Head of caudate nucleus (tissue), 42 donors: ENCODE data around the gene GHRHR.

Experiments used
- DNase-seq, 42 donors: peaks; one replicate each; pipeline versions ENCODE4 v3.0.0 to v3.0.0-alpha.2; 2020 to 2021; ENCODE audit warnings: mixed read lengths in 7 of 42
- intact Hi-C: fragments of 100-400 bp; cut with DNase I; formaldehyde crosslinking; loops from one replicate; pipeline ENCODE4 v1.15.0; 2022

Gene GHRHR

GRCh38 chr7:30963842-30964241 is at the start of gene GHRHR:
TSS of gene GHRHR (plus strand) at chr7:30963953. CDS start at chr7:30964069, 116 bp downstream.
- DNase-seq: peak in 1 of 42 donors; percentile 27
- intact Hi-C loops: no loop called here

GRCh38 chr7:30914596-30914995 is 49.2 kb upstream of the GHRHR start:
- intact Hi-C loops: no loop called here
- no peak for DNase-seq

GRCh38 chr7:30915005-30915601 is 48.6 kb upstream of the GHRHR start:
- intact Hi-C loops: no loop called here

GRCh38 chr7:30915751-30916150 is 48.0 kb upstream of the GHRHR start:
- intact Hi-C loops: no loop called here

More at GRCh38 chr7:30915005-30915601, 48.6 kb upstream of the GHRHR start:
- no peak for DNase-seq

GRCh38 chr7:30916255-30916654 is 47.5 kb upstream of the GHRHR start:
- intact Hi-C loops: no loop called here
- no peak for DNase-seq

More at GRCh38 chr7:30915751-30916150, 48.0 kb upstream of the GHRHR start:
- no peak for DNase-seq

GRCh38 chr7:30916767-30917166 is 47.0 kb upstream of the GHRHR start:
- intact Hi-C loops: no loop called here
- no peak for DNase-seq

GRCh38 chr7:30917216-30917893 is 46.4 kb upstream of the GHRHR start:
- intact Hi-C loops: no loop called here
- DNase-seq: no peak

GRCh38 chr7:30918676-30919075 is 45.1 kb upstream of the GHRHR start:
- DNase-seq: peak in 2 of 42 donors; percentile 3 to 39
- intact Hi-C loops: no loop called here

- intact Hi-C loops: no loop called here
- DNase-seq: peak in 10 of 42 donors; percentile 3 to 21 (median 12)
Observed at GRCh38 chr7:30920021-30920583, 43.7 kb upstream of the GHRHR start.

- peak in 21 of 42 donors; percentile 1 to 28 (median 7) for DNase-seq
- intact Hi-C loops: no loop called here
Observed at GRCh38 chr7:30920584-30921539, 42.9 kb upstream of the GHRHR start.

GRCh38 chr7:30921540-30922401 is 42.0 kb upstream of the GHRHR start:
- peak in 23 of 42 donors; percentile 1 to 34 (median 9) for DNase-seq
- intact Hi-C loops: no loop called here

GRCh38 chr7:30922596-30922995 is 41.2 kb upstream of the GHRHR start:
- intact Hi-C loops: no loop called here
- peak in 22 of 42 donors; percentile 0 to 29 (median 8) for DNase-seq

- intact Hi-C loops: no loop called here
- DNase-seq: peak in 30 of 42 donors; percentile 0 to 34 (median 6)
Observed at GRCh38 chr7:30923009-30923773, 40.6 kb upstream of the GHRHR start.

GRCh38 chr7:30923774-30924413 is 39.9 kb upstream of the GHRHR start:
- intact Hi-C loops: no loop called here
- DNase-seq: peak in 29 of 42 donors; percentile 0 to 39 (median 4)

GRCh38 chr7:30924624-30925023 is 39.1 kb upstream of the GHRHR start:
- peak in 26 of 42 donors; percentile 0 to 28 (median 3) for DNase-seq
- intact Hi-C loops: no loop called here

- intact Hi-C loops: no loop called here
Observed at GRCh38 chr7:30925117-30925516, 38.6 kb upstream of the GHRHR start.

GRCh38 chr7:30925913-30926312 is 37.8 kb upstream of the GHRHR start:
- intact Hi-C loops: no loop called here
- DNase-seq: peak in 29 of 42 donors; percentile 0 to 28 (median 5)

More at GRCh38 chr7:30925117-30925516, 38.6 kb upstream of the GHRHR start:
- peak in 23 of 42 donors; percentile 0 to 35 (median 7) for DNase-seq
